GM19328 (cell line): ENCODE data around the gene MOV10L1.
"Not testable (repeated sequence)": the region's sequence is repeated elsewhere in the genome, so short reads cannot be mapped to it uniquely, and the experiment has no call there.

Source experiments
- ATAC-seq: cut with Tn5 transposase; IDR thresholded peaks from one replicate; pipeline ENCODE4 v1.9.1; 2021; ENCODE audit warnings: mild to moderate bottlenecking, moderate library complexity; ENCODE audit not compliant: unreplicated experiment

MOV10L1 gene

DNA sequence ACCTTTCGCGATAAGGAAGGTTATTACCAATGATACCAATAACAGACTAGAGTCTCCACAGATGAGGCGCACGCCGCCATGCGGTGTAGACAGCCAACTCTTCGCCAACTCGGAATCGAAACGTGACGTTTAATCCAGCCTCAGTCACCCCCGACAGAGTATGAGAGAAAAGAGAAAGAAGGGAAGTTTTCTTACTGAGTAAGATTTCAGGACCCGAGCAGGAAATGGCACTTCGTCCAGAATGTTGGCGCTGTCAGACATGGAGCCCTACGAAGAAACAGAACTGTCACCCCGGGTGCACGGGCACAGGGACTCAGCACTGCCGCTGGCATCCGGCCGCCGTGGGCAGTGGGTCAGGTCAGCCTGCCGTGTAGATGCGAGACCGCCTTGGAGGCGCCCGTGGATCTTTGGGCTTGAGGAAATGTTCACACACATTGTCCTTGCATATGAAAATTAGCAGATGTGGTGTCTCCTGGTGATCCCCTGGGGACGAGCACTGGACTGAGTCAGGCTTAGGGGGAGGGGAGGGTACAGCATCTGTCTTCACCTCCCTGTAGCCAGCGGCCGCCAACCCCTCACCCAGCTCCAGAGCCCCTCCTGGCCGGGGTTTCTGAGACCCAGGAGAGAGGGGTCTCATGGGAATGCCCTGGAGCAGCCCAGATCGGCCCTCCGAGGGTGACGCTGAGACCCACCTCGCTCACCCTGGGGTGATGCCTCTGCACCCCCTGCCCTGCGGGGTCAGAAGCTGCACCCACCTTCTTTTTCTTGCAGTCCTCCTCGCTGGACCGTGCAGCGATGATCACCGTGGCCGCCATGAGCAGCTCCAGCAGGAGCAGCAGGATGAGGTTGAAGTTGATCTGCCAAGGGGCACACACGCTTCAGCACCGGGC is 12.9 kb upstream of the MOV10L1 start:
- no peak for ATAC-seq

DNA sequence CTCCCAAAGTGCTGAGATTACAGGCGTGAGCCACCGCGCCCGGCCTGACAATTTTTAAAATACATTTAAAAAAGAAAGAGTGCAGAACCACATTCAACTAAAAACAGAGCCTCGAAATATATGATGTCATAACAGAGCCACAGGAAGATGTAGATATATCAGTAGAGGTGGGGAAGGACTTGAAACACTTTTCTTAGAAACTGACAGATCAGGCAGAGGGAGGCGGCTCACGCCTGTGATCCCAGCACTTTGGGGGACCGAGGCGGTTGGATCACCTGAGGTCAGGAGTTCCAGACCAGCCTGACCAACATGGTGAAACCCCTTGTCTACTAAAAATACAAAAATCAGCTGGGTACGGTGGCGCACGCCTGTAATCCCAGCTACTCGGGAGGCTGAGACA is 11.6 kb upstream of the MOV10L1 start:
- ATAC-seq, result no peak

DNA sequence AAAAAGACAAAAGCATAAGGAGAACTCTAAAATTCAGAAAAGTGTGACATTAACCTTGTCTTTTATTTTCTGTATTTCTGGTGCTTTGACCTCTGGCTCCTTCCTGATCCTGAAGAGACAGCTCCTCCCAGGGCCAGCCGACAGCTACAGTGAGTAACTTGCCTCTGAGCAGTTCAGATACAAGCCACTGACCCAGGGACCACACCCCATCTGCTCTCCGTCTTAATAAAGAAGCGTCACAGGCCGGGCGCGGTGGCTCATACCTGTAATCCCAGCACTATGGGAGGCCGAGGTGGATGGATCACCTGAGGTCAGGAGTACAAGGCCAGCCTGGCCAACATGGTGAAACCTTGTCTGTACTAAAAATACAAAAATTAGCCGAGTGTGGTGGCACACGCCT is 11.0 kb upstream of the MOV10L1 start:
- no peak for ATAC-seq

DNA sequence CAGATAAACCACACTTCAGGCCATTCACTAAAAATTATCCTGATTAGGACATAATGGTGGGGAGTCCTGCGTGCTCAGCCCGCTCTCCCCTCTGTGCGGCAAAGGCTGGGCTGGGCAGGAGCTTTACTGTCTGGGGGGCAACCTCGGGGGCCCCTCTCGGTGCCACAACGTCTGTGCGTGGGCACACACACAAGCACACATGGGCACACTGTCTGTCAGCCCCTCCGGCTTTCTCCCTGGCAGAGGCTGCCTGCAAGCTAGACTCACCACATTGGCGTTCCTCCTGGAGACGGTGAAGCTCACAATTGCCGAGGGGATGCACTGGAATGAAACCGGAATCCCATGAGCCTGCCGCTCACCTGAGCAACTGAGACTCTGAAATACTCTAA is 9.7 kb upstream of the MOV10L1 start:
- no peak for ATAC-seq

DNA sequence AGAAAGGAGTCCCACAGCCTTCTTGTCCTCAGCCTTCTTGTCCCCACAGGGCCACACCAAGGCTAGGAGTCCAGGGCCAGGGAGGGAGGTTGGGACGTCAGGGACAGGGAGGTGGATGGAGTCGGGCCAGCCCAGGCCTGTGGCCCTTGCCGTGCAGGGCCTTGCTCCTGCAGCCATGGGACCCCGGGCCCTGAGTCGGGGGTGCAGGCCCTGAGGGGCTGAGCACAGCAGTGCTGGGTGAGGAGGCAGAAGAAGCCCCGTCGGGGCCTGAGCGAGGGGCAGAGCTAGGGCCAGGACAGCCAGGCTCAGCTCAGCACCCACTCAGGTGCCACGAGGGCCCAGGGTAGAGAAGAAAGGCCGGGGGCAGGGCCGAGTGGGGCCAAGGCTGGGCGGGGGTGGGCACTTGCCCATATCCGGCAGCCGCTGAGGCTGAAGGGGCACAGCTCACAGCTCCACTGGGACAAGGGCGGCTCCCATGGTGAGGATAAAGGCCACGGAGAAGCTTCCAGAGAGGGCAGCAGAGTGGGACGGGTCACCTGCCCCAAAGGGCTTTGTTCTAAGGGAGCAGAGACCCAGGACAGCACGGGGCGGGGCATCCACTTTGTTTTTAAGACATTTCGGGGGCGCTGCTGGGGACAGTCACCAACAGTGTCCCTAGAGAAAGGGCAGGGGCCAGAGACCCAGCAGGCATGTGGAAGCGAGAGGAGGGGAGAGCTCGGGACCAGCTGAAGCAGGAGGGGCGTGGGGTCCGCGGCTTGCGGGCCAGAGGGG is 8.2 kb upstream of the MOV10L1 start:
- ATAC-seq, result no peak

DNA sequence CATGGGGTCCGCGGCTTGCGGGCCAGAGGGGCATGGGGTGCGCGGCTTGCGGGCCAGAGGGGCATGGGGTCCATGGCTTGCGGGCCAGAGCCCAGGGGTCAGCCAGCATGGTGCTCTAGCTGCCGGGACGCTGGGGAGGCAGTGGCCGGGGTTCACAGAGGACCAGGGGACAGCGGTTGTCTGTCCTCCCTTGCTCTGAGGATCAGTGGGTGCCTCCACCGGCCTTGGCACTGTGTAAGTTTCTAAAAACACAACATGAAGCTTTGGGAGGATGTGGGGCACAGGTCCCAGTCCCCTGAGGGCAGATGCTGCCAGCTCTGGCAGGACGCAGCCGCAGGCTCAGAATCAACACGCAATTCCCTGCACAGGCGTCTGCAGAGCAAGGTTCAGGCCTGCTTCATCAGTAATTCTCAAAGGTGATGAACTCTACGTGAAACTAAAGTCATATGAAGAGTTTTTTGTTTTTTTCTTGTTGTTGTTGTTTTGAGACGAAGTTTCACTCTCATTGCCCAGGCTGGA is 7.5 kb upstream of the MOV10L1 start:
- ATAC-seq, result no peak

DNA sequence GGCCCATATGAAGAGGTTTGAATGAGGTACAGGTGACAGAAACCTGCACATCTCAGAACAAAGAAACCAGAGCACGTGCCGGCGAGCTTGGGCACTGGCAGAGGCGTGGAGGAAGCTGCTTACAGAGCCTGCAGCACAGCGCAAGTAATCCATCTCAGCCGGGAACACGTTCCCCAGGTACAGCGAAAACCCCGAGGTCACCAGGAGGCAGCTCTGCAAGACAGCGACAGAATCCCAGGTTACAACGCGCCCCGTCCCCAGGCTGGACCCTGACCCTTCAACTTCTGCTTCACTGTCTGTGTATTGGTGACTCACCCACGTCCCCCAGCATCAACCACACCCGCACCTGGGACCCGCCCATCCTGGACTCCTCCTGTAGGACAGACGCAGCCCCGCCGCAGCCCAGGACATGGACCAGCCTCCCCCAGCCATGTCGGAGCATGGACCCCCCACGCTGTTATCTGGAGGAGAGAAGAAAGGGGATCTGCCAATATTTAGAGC is 6.8 kb upstream of the MOV10L1 start:
- ATAC-seq, result no peak

DNA sequence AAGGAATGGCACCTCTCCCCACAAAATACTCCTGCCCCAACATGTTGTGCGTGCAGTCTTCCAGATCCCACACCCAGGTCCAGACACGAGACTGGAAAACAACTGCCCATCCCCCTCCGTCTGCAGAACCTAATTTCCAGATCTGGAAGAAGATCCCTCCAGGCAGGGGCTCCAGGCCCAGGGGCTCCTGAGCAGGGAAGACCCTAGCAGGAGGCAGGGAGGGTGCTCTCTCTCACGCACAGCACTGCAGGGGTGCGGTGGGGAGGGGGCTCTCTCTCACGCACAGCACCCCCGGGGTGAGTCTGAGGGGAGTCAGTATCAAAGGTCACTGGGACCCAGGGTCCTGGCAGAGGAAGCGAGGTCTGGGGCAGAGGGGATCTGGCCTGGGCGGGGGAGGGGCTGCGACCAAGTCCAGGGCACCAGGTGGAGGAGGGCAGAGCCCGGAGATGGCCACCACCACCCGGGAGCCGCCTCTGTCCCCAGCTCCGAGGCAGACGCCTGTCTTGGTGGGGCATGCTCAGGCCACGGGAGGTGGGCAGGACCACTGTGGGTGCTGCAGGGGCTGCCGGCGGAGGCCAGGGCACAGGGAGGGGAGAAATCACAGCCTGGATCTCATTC is 6.2 kb upstream of the MOV10L1 start:
- no peak for ATAC-seq

DNA sequence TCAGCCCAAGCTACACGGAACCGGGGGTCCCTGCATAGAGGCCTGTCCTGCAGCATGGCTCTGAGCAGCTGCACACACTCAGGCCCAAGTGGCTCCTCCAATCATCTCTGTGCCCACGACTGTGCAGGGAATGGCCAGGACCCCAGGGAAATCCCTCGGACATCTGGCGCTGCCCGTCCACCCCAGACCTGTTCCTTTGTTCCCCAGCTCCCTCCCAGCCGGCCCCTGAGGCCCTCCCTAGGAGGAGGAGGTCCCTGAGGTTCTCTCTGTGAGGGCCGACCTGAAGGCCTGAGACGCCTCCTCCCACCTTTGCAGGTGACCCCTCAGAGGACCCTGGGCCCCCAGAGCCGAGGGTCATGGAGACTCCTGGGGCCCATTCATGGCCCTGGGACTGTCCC is 5.7 kb upstream of the MOV10L1 start:
- ATAC-seq, result no peak

DNA sequence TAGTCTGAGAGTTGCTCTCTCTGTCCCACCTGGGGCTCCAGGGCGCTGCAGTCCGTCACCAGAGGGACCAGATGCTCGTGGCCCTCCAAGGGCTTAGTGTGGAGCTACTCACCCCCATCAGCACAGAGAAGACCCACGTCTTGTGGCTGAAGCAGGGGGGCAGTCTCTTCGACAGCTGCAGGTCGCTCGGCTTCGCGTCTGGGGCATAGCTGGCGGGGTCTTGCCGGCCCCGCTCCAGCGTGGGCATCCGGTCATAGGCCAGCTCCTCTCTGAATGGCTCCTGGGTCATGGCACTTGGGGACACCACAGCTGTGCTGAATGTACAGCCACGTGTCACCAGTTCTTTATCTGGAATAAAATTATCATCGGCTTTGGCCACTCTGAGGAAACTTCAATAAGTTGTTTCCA is 5.2 kb upstream of the MOV10L1 start:
- ATAC-seq, result no peak

DNA sequence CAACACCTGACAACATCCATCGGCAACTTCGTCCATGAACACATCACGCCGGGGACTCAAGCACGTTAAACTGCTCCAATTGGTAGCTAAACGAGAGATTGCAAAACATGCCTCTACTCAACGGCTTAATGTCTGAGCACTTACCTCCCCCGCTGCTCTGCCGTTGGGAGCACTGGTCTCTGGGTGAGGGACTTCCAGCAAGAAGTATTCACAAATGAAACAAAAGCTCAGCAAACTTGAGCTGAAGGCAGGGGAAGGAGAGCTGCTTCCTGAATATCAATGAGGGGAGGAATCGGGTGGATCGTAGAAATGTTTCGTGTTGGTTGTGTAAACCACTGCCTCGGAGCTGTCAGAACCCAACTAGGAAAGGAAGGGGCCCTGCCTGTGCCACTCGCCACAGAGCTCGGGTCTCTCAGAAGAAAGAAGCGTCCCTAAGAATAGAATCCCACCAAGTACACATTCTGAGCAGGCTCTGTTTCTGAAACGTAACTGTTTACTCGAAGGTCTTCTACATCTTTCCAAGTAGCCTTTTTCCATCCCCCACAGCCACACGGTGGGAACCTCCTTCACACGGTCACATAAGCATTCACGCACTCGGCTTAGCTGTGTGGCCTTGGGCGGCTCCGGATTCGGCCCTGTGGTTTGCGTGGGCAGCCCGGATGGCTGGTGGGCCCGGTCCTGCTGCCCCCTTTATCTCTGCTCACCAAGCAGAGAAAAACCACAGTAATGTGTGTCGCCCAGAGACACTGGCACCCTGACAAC is 4.4 kb upstream of the MOV10L1 start, which contains the start of gene MLC1:
Gene MLC1 (minus strand): TSS at position 216 of the 762 bp plus-strand sequence. CDS start 524 bp downstream, outside the sequence.
- ATAC-seq, result no peak

DNA sequence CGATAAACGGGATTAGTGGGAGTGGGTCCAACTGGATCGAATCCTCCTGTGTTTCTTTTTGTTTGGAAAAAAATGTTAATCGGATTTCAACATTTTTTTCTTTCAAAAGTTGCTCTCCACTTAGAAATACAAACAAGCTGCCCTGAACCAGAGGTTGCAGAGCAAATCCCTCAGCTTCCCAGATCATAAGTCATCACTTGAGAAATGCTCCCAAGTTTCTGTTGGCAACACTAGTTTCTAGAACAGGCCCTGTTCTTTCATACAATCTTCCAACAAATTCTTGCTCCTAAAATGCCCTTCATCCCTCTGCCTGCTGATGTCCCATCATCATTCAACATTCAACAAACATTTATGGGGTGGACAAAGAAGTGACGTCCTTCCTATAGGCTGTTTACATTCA is 3.3 kb upstream of the MOV10L1 start:
- ATAC-seq, result no peak

DNA sequence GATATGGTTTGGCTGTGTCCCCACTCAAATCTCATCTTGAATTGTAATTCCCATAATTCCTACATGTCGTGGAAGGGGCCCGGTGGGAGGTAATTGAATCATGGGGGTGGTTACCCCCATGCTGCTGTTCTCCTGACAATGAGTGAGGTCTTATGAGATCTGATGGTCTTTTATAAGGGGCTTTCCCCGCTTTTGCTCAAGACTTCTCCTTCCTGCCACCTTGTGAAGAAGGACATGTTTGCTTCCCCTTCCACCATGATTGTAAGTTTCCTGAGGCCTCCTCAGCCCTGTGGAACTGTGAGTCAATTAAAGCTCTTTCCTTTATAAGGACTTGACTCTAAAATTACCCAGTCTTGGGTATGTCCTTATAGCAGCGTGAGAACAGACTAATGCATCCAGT is 2.8 kb upstream of the MOV10L1 start:
- not testable (repeated sequence) for ATAC-seq

DNA sequence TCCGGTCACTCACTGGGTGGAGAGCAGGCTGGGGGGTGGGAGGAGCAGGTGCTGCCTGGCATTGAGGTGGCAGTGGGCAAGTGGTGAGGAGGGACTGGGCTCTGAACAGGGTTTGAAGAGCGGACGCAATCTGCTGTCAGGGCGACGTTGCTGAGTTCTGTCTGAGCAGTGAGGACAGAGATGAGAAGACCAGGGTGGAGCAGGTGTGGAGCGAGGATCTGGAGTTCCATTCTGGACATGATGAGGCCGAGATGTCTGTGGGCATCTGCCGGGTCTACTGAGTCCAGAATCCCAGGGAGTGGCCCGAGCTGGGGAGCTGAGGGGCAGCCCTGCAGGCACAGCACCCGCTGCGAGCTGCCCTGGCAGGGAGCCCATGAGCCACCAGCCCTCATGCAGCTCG is 2.2 kb upstream of the MOV10L1 start:
- ATAC-seq, result no peak

DNA sequence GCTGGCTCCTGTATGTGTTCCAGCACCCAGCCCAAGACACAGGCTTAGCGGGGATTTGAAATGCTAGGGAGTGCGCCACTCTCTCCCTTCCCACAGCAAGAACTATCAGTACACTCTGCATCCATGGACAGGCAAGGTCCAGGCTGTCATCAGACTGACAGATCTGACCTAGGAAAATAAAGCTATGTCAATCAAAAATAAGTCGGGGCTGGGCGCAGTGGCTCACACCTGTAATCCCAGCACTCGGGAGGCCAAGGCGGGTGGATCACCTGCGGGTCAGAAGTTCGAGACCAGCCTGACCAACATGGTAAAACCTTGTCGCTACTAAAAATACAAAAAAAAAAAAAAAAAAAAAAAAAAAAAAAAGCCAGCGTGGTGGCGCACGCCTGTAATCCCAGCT is 1.7 kb upstream of the MOV10L1 start:
- no peak for ATAC-seq

DNA sequence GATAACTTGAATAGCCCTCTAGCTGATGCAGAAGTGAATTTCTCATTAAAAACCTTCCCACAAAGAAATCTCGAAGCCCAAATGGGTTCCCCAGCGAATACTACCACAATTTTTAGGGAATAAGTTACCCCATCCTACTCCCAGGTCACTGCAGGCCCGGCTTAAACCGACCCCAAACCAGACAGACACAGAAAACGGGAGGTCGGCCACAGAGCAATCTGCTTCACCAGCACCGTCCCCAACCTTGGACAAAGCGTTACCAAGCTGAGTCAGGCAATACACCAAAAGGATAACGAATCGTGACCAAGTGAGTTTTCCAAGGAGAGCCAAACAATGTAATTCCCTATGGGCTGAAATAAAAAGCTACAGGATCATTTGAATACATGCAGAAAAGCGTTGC is 575 bp upstream of the MOV10L1 start:
- no peak for ATAC-seq

DNA sequence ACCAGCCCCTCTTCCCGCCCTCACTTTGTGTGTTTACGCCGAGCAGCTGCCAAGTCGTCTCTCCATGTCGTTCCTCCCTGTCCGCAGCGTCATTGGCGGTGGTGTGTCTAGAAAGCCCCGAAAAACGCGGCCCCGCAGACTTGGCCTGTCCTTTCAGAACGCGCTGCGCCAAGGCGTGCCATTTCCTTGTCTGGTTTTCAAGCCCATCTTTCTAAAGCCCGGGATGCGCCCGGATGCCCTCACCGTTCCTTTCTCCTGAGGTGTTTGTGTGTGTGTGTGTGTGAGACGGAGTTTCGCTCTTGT is 557 bp downstream of the MOV10L1 start:
- ATAC-seq, result no peak

DNA sequence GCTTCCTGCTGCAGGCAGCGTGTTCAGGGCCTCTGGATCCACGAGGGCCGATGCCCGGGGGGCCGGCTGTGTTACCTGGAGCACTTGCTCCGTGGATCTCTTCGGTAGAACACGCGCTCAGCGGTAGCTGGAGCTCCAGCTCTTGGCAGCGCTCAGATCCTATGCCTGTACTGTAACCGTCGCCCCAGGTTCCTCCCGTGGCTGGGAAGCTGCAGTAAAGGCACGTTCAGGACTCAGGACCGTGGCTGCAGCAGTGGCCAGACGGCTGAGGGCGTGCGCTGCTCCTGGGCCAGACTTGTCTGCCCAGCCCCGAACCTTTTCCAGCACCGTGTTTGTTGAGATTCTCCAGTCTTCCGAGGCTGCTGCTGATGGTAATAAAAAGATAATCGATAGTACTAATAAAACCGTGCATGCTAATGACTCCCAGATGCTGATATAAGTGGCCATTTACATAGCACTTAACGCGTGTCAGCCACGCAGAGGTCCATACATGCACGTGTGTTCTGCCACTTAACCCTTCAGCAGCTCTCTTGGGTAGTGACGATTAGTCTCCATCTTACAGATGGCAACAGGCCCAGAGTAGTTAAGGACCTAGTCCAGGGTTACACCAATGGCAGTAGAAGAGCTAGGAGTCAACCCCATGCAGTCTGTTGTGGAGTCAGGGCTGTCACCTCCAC is 1.4 kb downstream of the MOV10L1 start:
- no peak for ATAC-seq

DNA sequence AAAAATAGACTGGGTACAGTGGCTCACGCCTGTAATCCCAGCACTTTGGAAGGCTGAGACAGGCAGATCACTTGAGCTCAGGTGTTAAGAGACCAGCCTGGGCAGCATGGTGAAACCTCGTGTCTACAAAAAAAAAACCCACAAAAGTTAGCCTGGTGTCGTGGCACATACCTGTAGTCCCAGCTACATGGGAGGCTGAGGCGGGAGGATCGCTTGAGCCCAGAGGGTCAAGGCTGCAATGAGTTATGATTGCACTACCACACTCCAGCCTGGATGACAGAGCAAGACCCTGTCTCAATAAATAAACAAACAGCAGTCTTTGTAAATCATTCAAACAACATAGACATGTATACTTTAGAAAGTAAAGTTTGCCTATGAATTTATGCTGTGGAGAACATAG is 2.5 kb downstream of the MOV10L1 start:
- ATAC-seq, result no peak

DNA sequence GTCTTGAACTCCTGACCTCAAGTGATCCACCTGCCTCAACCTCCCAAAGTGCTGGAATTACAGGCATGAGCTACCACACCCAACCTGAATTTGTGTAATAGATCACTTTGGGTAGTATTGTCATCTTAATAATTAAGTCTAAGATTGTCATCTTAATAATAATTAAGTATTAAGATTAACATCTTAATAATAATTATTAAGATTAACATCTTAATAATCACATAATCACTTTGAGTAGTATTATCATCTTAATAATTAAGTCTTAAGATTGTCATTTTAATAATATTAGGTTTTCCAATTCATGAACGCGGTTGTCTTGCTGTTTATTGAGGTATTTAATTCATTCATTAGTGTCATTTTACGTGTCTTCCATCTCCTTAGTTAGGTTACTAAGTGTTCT is 8.2 kb downstream of the MOV10L1 start:
- ATAC-seq, result no peak
